BLaER1 treated with 17β-estradiol and CSF1 and Interleukin-3, amounts not matched to agents 10 nM and 100 nM (cell line): Measurements from ENCODE around the gene PRDX2.
A peak's percentile ranks its signal among the peaks of the same experiment; 100 is the strongest.
"Not testable (repeated sequence)": the region's sequence is repeated elsewhere in the genome, so short reads cannot be mapped to it uniquely, and the experiment has no call there.

ENCODE experiments used
- H3K27ac ChIP-seq, 11 experiments: shearing (Covaris generic); formaldehyde crosslinking; 2 replicates each; pipeline ENCODE4 v1.8.1; 2022
- H3K27me3 ChIP-seq, 11 experiments: shearing (Covaris generic); formaldehyde crosslinking; 2 replicates each; pipeline ENCODE4 v1.8.1; 2022
- H3K36me3 ChIP-seq, 11 experiments: shearing (Covaris generic); formaldehyde crosslinking; 2 replicates each; pipeline ENCODE4 v1.8.1; 2022
- H3K4me1 ChIP-seq, 10 experiments: shearing (Covaris generic); formaldehyde crosslinking; 2 replicates each; pipeline ENCODE4 v1.8.1; 2022
- H3K4me2 ChIP-seq, 11 experiments: shearing (Covaris generic); formaldehyde crosslinking; 2 replicates each; pipeline ENCODE4 v1.8.1; 2022
- H3K4me3 ChIP-seq, 10 experiments: shearing (Covaris generic); formaldehyde crosslinking; 2 replicates each; pipeline ENCODE4 v1.8.1; 2022
- H3K9ac ChIP-seq, 11 experiments: shearing (Covaris generic); formaldehyde crosslinking; 2 replicates each; pipeline ENCODE4 v1.8.1; 2022
- H3K9me3 ChIP-seq, 11 experiments: shearing (Covaris generic); formaldehyde crosslinking; replicated peaks in 1 of 11; 2 replicates each; pipeline ENCODE4 v1.8.1; 2022
- H4K20me1 ChIP-seq, 11 experiments: shearing (Covaris generic); formaldehyde crosslinking; 2 replicates each; pipeline ENCODE4 v1.8.1; 2022
- Cebpa-rat ChIP-seq, 11 experiments: shearing (Covaris generic); IDR thresholded peaks; 2 replicates each; pipeline ENCODE4 v1.8.1; 2022

PRDX2 gene

GRCh38 chr19:12833738-12834565 is 32.4 kb upstream of the PRDX2 start:
- Histone ChIP-seq H3K27ac (no peak overlapping the region), H3K36me3 (no peaks in the 10 kb centered on the region), H3K4me1 (peaks cover 16 to 49% (median 46%) of the 10 kb centered on the region in 10 experiments), H3K4me2 (peak overlapping the region; percentile 89 to 99 (median 96)), H3K4me3 (peak overlapping the region; percentile 57 to 76 (median 66)), H4K20me1 (peaks cover 0 to 58% (median 23%) of the 10 kb centered on the region in 11 experiments; a peak in 16 of 22 replicates), H3K9me3 (peaks cover 0 to 7% (median 0%) of the 10 kb centered on the region in 11 experiments; a peak in 4 of 22 replicates), H3K27me3 (peaks cover 83 to 100% (median 98%) of the 10 kb centered on the region in 11 experiments), H3K9ac (peak overlapping the region in 9 of 11 experiments; percentile 16 to 74 (median 53); a peak in 13 of 22 replicates)
- no peak for TF ChIP-seq Cebpa-rat (IDR thresholded peaks at IDR 0.05)

GRCh38 chr19:12833418-12833737 is 31.8 kb upstream of the PRDX2 start:
- H3K4me2 ChIP-seq, result peak overlapping the region; percentile 73 to 97 (median 80)
- H3K4me1 ChIP-seq, result peaks cover 16 to 46% (median 43%) of the 10 kb centered on the region in 10 experiments
- no peaks in the 10 kb centered on the region for H3K36me3 ChIP-seq
- no peak overlapping the region for H3K9ac ChIP-seq
- H3K4me3 ChIP-seq, result peak overlapping the region; percentile 36 to 76 (median 47); a peak in 12 of 20 replicates
- no peak for TF ChIP-seq Cebpa-rat (IDR thresholded peaks at IDR 0.05)
- H3K9me3 ChIP-seq, result peaks cover 0 to 7% (median 0%) of the 10 kb centered on the region in 11 experiments; a peak in 4 of 22 replicates
- no peak overlapping the region for H3K27ac ChIP-seq
- peaks cover 0 to 56% (median 23%) of the 10 kb centered on the region in 11 experiments; a peak in 16 of 22 replicates for H4K20me1 ChIP-seq
- peaks cover 82 to 100% (median 97%) of the 10 kb centered on the region in 11 experiments for H3K27me3 ChIP-seq

- peak overlapping the region; percentile 17 to 64 (median 50); a peak in 20 of 22 replicates for H3K4me2 ChIP-seq
- no peak overlapping the region; a peak in 1 of 22 replicates for H3K9ac ChIP-seq
- H3K27ac ChIP-seq, result no peak overlapping the region
- no peak overlapping the region for H3K4me3 ChIP-seq
- TF ChIP-seq Cebpa-rat (IDR thresholded peaks at IDR 0.05), result no peak
- H4K20me1 ChIP-seq, result peaks cover 0 to 26% (median 13%) of the 10 kb centered on the region in 11 experiments; a peak in 11 of 22 replicates
- H3K9me3 ChIP-seq, result no peaks in the 10 kb centered on the region
- no peaks in the 10 kb centered on the region for H3K36me3 ChIP-seq
- peaks cover 11 to 27% (median 21%) of the 10 kb centered on the region in 10 experiments for H3K4me1 ChIP-seq
- peaks cover 35 to 54% (median 50%) of the 10 kb centered on the region in 11 experiments for H3K27me3 ChIP-seq
Measured at GRCh38 chr19:12828494-12828893, 26.9 kb upstream of the PRDX2 start.

DNA sequence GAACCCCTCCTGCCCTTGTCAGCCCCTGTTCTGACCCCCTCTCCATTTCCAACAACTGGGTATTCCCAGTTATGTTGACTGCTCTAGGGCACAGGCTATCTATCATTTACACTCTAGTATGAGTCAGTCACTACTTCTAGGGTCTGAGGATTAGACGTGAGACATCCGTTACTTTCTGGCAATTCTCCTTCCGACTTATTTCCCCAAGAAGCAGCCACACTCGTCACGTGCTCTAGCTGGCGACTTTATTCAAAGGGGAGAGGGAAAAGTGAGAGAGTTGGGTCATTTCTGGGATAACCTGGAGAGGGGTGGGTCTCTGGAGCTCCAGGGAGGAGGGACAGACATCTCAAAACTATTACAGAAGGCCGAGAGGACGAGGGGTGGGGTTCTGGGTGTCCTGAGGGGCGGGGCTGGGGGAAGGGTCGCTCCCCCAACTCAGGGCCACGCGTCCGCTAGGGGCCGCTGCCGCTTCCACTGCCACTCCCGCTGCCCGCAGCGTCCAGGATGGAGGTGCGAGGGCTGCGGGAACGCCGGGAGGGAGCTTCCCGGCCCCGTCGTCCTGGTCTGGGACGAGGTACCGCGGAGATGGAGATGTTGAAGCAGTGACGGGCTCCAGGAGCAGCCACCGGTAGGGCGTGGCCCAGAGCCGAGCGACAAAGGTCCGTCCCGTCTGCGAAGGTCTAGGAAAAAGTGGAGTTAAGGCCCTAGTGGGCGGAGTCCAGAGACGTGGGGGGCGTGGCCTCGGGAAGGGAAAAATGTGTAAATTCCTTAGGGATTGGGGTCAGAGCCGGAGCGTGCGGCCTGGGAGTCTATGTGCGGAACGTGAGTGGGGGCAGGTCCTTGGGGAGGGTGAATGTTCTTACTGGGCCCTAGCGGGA is 23.9 kb upstream of the PRDX2 start:
- no peak overlapping the region for H3K9ac ChIP-seq
- H3K4me3 ChIP-seq, result no peak overlapping the region
- H3K4me2 ChIP-seq, result peak overlapping the region in 5 of 11 experiments; percentile 8 to 37 (median 15); a peak in 2 of 22 replicates
- peaks cover 0 to 17% (median 3%) of the 10 kb centered on the region in 11 experiments; a peak in 5 of 22 replicates for H4K20me1 ChIP-seq
- peaks cover 0 to 7% (median 0%) of the 10 kb centered on the region in 11 experiments; a peak in 3 of 22 replicates for H3K9me3 ChIP-seq
- H3K36me3 ChIP-seq, result no peaks in the 10 kb centered on the region
- no peak for TF ChIP-seq Cebpa-rat (IDR thresholded peaks at IDR 0.05)
- H3K27me3 ChIP-seq, result peaks cover 8 to 24% (median 20%) of the 10 kb centered on the region in 11 experiments; a peak in 17 of 22 replicates
- peaks cover 0 to 17% (median 12%) of the 10 kb centered on the region in 10 experiments; a peak in 16 of 20 replicates for H3K4me1 ChIP-seq
- H3K27ac ChIP-seq, result no peak overlapping the region

GRCh38 chr19:12821761-12822160 is 20.2 kb upstream of the PRDX2 start:
- Histone ChIP-seq H3K9ac (no peak overlapping the region), H3K27ac (no peak overlapping the region), H3K9me3 (peaks cover 0 to 7% (median 0%) of the 10 kb centered on the region in 11 experiments; a peak in 3 of 22 replicates), H4K20me1 (no peaks in the 10 kb centered on the region), H3K4me1 (peaks cover 0 to 5% (median 0%) of the 10 kb centered on the region in 10 experiments; a peak in 2 of 20 replicates), H3K4me3 (no peak overlapping the region), H3K27me3 (no peaks in the 10 kb centered on the region), H3K4me2 (no peak overlapping the region), H3K36me3 (peaks cover 0 to 4% (median 0%) of the 10 kb centered on the region in 11 experiments; a peak in 2 of 22 replicates)
- TF ChIP-seq Cebpa-rat (IDR thresholded peaks at IDR 0.05), result no peak

- H3K4me1 ChIP-seq, H4K20me1 ChIP-seq, H3K9me3 ChIP-seq, H3K27ac ChIP-seq, H3K4me3 ChIP-seq, H3K4me2 ChIP-seq, H3K27me3 ChIP-seq, H3K9ac ChIP-seq: not testable (repeated sequence)
- H3K36me3 ChIP-seq, result peaks cover 7 to 43% (median 34%) of the 10 kb centered on the region in 11 experiments; a peak in 21 of 22 replicates
Measured at GRCh38 chr19:12817810-12818209, 16.2 kb upstream of the PRDX2 start.

- H3K27me3 ChIP-seq, H3K9me3 ChIP-seq, H4K20me1 ChIP-seq, H3K9ac ChIP-seq, H3K4me2 ChIP-seq, H3K4me1 ChIP-seq, H3K27ac ChIP-seq, H3K4me3 ChIP-seq: not testable (repeated sequence)
- peaks cover 7 to 49% (median 39%) of the 10 kb centered on the region in 11 experiments; a peak in 21 of 22 replicates for H3K36me3 ChIP-seq
Measured at GRCh38 chr19:12817188-12817587, 15.6 kb upstream of the PRDX2 start.

- Histone ChIP-seq H3K4me2 (no peak overlapping the region), H3K9ac (no peak overlapping the region), H3K36me3 (peaks cover 7 to 70% (median 60%) of the 10 kb centered on the region in 11 experiments; a peak in 21 of 22 replicates), H3K9me3 (no peaks in the 10 kb centered on the region), H3K4me3 (no peak overlapping the region), H3K4me1 (no peaks in the 10 kb centered on the region), H4K20me1 (no peaks in the 10 kb centered on the region; a peak in 1 of 22 replicates), H3K27me3 (no peaks in the 10 kb centered on the region), H3K27ac (no peak overlapping the region)
- TF ChIP-seq Cebpa-rat (IDR thresholded peaks at IDR 0.05), result no peak
Measured at GRCh38 chr19:12815088-12815487, 13.5 kb upstream of the PRDX2 start.
